Measurements from ENCODE around the gene AP1G2. TPM values are rescaled to one million over a fixed set of nuclear protein-coding genes. Genes with fewer than 3 reads are reported as not detected.

AP1G2 gene
- total and polyA plus RNA-seq, 2 of the 13 experiments (the other 11 are each of a cell fraction or from before 2014, with no cell fraction given) = 96.9 to 611 TPM

DNA sequence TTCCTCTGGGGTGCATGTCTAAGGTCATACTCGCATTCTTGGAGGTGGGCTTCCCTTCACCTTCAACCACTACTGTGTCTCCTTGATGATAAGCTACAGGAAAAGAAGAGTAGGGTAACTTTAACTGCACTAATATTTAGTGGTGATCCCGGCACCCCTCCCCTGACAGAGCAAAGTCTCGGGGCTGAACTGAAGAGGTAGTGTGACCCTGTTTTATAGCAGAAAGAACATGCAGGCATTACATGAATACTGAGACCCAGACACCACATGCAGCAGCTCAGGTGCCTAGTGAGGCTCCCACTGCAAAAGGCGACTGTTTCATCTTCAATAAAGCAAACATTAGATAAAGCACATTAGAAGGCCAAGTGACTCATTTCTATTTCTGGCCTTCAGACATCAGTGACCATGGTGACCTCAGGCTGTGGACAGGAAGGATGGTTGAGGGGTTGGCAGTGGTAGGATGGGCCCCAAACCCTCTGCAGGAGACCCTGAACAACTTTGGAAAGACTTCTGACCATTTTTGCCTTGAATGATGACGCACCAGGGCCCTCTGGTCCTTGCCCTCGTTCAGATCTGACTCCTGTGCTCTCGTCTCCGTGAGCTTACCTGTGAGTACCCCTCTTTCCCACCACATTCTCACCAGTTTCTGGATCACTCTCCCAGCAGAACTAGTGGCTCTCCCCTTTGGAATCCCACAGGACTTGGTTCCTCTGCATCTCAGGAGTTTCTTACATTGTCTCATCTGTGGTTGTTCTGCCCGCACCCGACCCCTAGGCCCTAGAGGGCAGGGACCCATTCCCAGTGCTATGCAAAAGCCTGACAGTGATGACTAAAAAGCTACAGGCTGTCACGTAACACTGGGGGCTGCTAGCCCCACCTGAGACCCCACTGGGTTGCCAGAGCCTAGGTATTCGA is 34.8 kb upstream of the AP1G2 start (continued):
- TF ChIP-seq THAP11 (CRISPR knock-in tag; IDR thresholded peaks at IDR 0.05) (peak; percentile 79), MTA3 (CRISPR knock-in tag; IDR thresholded peaks at IDR 0.05) (0 out of 2 replicates have a peak, but pooled peaks have one; percentile 55), ZNF766 (CRISPR knock-in tag; IDR thresholded peaks at IDR 0.05; ENCODE audit: borderline replicate concordance) (peak; percentile 93; the same call in 1 of the 2 replicates), PTBP1 (IDR thresholded peaks at IDR 0.05; ENCODE audit: low read depth, low read length, poor library complexity, severe bottlenecking) (no peak), ZNF704 (CRISPR knock-in tag; IDR thresholded peaks at IDR 0.05; ENCODE audit: borderline replicate concordance) (no peak), ELF1 (CRISPR knock-in tag; IDR thresholded peaks at IDR 0.05) (peak; percentile 26; the same call in 1 of the 2 replicates), YEATS2 (CRISPR knock-in tag; IDR thresholded peaks at IDR 0.05; ENCODE audit: borderline replicate concordance) (peak; percentile 60; the same call in 1 of the 2 replicates), ARID2 (CRISPR knock-in tag; IDR thresholded peaks at IDR 0.05; ENCODE audit: borderline replicate concordance) (peak; percentile 90; the same call in 1 of the 2 replicates), ZNF646 (CRISPR knock-in tag; IDR thresholded peaks at IDR 0.05) (no peak), ZNF101 (CRISPR knock-in tag; IDR thresholded peaks at IDR 0.05; ENCODE audit: borderline replicate concordance, low read depth) (no peak), TBP (CRISPR knock-in tag; IDR thresholded peaks at IDR 0.05) (no peak)
- TF ChIP-seq, protein P1, sequence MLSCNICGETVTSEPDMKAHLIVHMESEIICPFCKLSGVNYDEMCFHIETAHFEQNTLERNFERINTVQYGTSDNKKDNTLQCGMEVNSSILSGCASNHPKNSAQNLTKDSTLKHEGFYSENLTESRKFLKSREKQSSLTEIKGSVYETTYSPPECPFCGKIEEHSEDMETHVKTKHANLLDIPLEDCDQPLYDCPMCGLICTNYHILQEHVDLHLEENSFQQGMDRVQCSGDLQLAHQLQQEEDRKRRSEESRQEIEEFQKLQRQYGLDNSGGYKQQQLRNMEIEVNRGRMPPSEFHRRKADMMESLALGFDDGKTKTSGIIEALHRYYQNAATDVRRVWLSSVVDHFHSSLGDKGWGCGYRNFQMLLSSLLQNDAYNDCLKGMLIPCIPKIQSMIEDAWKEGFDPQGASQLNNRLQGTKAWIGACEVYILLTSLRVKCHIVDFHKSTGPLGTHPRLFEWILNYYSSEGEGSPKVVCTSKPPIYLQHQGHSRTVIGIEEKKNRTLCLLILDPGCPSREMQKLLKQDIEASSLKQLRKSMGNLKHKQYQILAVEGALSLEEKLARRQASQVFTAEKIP (CRISPR knock-in tag; IDR thresholded peaks at IDR 0.05; ENCODE audit: borderline replicate concordance) = no peak
- TF ChIP-seq, protein P2, sequence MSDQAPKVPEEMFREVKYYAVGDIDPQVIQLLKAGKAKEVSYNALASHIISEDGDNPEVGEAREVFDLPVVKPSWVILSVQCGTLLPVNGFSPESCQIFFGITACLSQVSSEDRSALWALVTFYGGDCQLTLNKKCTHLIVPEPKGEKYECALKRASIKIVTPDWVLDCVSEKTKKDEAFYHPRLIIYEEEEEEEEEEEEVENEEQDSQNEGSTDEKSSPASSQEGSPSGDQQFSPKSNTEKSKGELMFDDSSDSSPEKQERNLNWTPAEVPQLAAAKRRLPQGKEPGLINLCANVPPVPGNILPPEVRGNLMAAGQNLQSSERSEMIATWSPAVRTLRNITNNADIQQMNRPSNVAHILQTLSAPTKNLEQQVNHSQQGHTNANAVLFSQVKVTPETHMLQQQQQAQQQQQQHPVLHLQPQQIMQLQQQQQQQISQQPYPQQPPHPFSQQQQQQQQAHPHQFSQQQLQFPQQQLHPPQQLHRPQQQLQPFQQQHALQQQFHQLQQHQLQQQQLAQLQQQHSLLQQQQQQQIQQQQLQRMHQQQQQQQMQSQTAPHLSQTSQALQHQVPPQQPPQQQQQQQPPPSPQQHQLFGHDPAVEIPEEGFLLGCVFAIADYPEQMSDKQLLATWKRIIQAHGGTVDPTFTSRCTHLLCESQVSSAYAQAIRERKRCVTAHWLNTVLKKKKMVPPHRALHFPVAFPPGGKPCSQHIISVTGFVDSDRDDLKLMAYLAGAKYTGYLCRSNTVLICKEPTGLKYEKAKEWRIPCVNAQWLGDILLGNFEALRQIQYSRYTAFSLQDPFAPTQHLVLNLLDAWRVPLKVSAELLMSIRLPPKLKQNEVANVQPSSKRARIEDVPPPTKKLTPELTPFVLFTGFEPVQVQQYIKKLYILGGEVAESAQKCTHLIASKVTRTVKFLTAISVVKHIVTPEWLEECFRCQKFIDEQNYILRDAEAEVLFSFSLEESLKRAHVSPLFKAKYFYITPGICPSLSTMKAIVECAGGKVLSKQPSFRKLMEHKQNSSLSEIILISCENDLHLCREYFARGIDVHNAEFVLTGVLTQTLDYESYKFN (CRISPR knock-in tag; conservative IDR thresholded peaks at IDR 0.05) = peak; percentile 93
